Neural cell (in vitro differentiated cells): ENCODE measurements around the gene IMMP2L. TPM values are rescaled to one million over a fixed set of nuclear protein-coding genes. Genes with fewer than 3 reads are reported as not detected.
"Not testable (repeated sequence)": the region's sequence is repeated elsewhere in the genome, so short reads cannot be mapped to it uniquely, and the experiment has no call there.

Experiments
- H2AFZ ChIP-seq: fragments of 200-600, 300-800 bp; sonication (generic), shearing (Covaris generic); 2 replicates; pipeline ENCODE4 v1.6.0; 2014; ENCODE audit warnings: low read depth, mild to moderate bottlenecking, antibody characterized with exemption, low read length, moderate library complexity
- H3F3A ChIP-seq: fragments of 200-600 bp; shearing (Covaris generic); 2 replicates; pipeline ENCODE4 v1.6.1; 2016; ENCODE audit warnings: mild to moderate bottlenecking, moderate library complexity, mixed read lengths, antibody characterized with exemption, low read length; ENCODE audit not compliant: insufficient read depth, poor library complexity, severe bottlenecking
- H3K27ac ChIP-seq: fragments of 200-600, 300-800 bp; sonication (generic), shearing (Covaris generic); 2 replicates; pipeline ENCODE4 v1.5.1; 2014; ENCODE audit warnings: mild to moderate bottlenecking, low read length, moderate library complexity
- H3K27me3 ChIP-seq: fragments of 300-800, 200-600 bp; sonication (generic), shearing (Covaris generic); 2 replicates; pipeline ENCODE4 v1.6.0; 2014; ENCODE audit warnings: mild to moderate bottlenecking, low read depth, low read length, moderate library complexity; ENCODE audit not compliant: insufficient read depth
- H3K36me3 ChIP-seq: fragments of 300-800, 200-600 bp; sonication (generic), shearing (Covaris generic); 2 replicates; pipeline ENCODE4 v1.5.1; 2014; ENCODE audit warnings: mild to moderate bottlenecking, antibody characterized with exemption, low read length, moderate library complexity; ENCODE audit not compliant: insufficient read depth
- H3K4me2 ChIP-seq: fragments of 300-800, 200-600 bp; sonication (generic), shearing (Covaris generic); 2 replicates; pipeline ENCODE4 v1.6.0; 2014; ENCODE audit warnings: mild to moderate bottlenecking, low read length
- H3K4me3 ChIP-seq: fragments of 300-800, 200-600 bp; sonication (generic), shearing (Covaris generic); 2 replicates; pipeline ENCODE4 v1.5.1; 2014; ENCODE audit warnings: mild to moderate bottlenecking, low read length, moderate library complexity
- H3K79me2 ChIP-seq: fragments of 200-600 bp; shearing (Covaris generic); replicated peaks from 2 replicates; pipeline ENCODE4 v1.6.0; 2014; ENCODE audit warnings: mild to moderate bottlenecking, low read length, moderate library complexity; ENCODE audit not compliant: insufficient read depth
- H3K9ac ChIP-seq: fragments of 300-800, 200-600 bp; sonication (generic), shearing (Covaris generic); 2 replicates; pipeline ENCODE4 v1.6.1; 2016; ENCODE audit warnings: mild to moderate bottlenecking, low read length, mixed read lengths
- H3K9me2 ChIP-seq: fragments of 200-600 bp; shearing (Covaris generic); 2 replicates; pipeline ENCODE4 v1.6.1; 2016; ENCODE audit warnings: mild to moderate bottlenecking, low read length, mixed read lengths; ENCODE audit not compliant: insufficient read depth
- H3K9me3 ChIP-seq: fragments of 200-600, 300-800 bp; sonication (generic), shearing (Covaris generic); 2 replicates; pipeline ENCODE4 v1.6.1; 2016; ENCODE audit warnings: mild to moderate bottlenecking, mixed run types, low read length, moderate library complexity, mixed read lengths
- H4K20me1 ChIP-seq: fragments of 200-600 bp; shearing (Covaris generic); 2 replicates; pipeline ENCODE4 v1.6.1; 2016; ENCODE audit warnings: mild to moderate bottlenecking, mixed run types; ENCODE audit not compliant: insufficient read depth
- EP300 ChIP-seq: fragments of 450-650 bp; conservative IDR thresholded peaks from 2 replicates; pipeline ENCODE4 v1.6.1; 2014; ENCODE audit warnings: antibody characterized with exemption, mild to moderate bottlenecking, moderate library complexity; ENCODE audit not compliant: poor library complexity, severe bottlenecking
- EZH2 ChIP-seq: fragments of 200-600, 300-800 bp; shearing (Covaris generic), sonication (generic); IDR thresholded peaks from 2 replicates; pipeline ENCODE4 v1.6.1; 2014; ENCODE audit warnings: antibody characterized with exemption, low read length, borderline replicate concordance, mild to moderate bottlenecking; ENCODE audit not compliant: insufficient read depth, poor library complexity, severe bottlenecking
- MXI1 ChIP-seq: fragments of 450-650 bp; conservative IDR thresholded peaks from 2 replicates; pipeline ENCODE4 v1.6.1; 2014; ENCODE audit warnings: antibody characterized with exemption, mild to moderate bottlenecking; ENCODE audit not compliant: poor library complexity, severe bottlenecking
- POLR2AphosphoS5 ChIP-seq: IDR thresholded peaks from 2 replicates; pipeline ENCODE4 v1.6.1; 2012
- RAD21 ChIP-seq: fragments of 450-650 bp; conservative IDR thresholded peaks from 2 replicates; pipeline ENCODE4 v1.6.1; 2014; ENCODE audit warnings: antibody characterized with exemption, mild to moderate bottlenecking, moderate library complexity
- SMC3 ChIP-seq: fragments of 450-650 bp; conservative IDR thresholded peaks from 2 replicates; pipeline ENCODE4 v1.6.1; 2014; ENCODE audit warnings: antibody characterized with exemption, mild to moderate bottlenecking, moderate library complexity; ENCODE audit not compliant: poor library complexity
- TAF1 ChIP-seq: IDR thresholded peaks from 2 replicates; pipeline ENCODE4 v1.6.1; 2012; ENCODE audit warnings: low read depth
- polyA plus RNA-seq: library from polyadenylated mRNA; depleted of rRNA; stranded (reverse); fragments of >200 nt; gene quantifications from 2 replicates; pipeline ENCODE4 v1.2.3, GENCODE V29; 2014
- TF ChIP-seq, protein P1 (sequence below): fragments of 450-650 bp; IDR thresholded peaks from 2 replicates; pipeline ENCODE4 v1.5.1; 2014; ENCODE audit warnings: antibody characterized with exemption, mild to moderate bottlenecking, moderate library complexity; ENCODE audit not compliant: poor library complexity, severe bottlenecking
- TF ChIP-seq, protein P2 (sequence below): IDR thresholded peaks from 2 replicates; pipeline ENCODE4 v1.6.1; 2012; ENCODE audit warnings: borderline replicate concordance

Gene IMMP2L
- polyA plus RNA-seq, 1 donor from 2014 or later = 9.7 TPM

DNA sequence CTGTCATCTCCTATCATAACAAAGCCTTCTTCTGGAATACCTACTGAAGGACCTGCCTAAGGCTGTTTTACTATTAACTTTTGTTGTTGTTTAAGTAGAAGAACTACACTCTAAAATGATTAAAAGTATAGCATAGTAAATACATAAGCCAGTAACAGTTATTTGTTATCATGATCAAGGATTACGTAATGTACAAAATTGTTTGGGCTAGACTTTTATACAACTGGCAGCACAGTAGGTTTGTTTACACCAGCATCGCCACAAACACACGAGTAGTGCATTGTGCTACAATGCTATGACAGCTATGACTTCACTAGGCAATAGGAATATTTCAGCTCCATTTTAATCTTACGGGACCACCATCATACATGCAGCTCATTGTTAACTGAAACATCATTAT, 302.3 kb downstream of the IMMP2L start (continued):
- TF ChIP-seq RAD21 = no peak
- TF ChIP-seq MXI1 = no peak

DNA sequence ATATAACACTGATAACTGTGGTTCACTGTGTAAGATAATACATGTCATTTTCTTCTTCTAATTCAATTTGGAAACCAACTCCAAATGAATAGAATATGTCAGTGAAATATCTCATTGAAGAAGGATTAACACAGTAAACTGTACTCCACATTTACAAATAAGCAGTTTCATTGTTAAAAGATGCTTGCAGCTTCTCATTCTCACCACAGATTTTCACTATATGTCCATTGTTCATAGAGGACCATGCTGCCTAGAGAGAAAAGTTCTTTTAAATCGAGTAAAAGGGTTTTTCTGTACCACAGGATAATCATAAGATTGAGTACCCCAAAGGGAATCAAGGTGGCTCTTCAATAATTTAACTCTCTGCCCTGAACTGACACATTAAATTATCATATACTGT, 305.9 kb downstream of the IMMP2L start:
- Histone ChIP-seq H4K20me1 (no peaks in the 10 kb centered on the region), H2AFZ (no peak overlapping the region), H3K9me2 (no peaks in the 10 kb centered on the region), H3K36me3 (no peaks in the 10 kb centered on the region), H3K9me3 (no peaks in the 10 kb centered on the region), H3K4me2 (no peak overlapping the region), H3F3A (no peaks in the 10 kb centered on the region), H3K79me2 (no peaks in the 10 kb centered on the region), H3K27ac (no peak overlapping the region), H3K4me3 (no peak overlapping the region), H3K9ac (no peak overlapping the region), H3K27me3 (no peaks in the 10 kb centered on the region)
- TF ChIP-seq, protein P1, sequence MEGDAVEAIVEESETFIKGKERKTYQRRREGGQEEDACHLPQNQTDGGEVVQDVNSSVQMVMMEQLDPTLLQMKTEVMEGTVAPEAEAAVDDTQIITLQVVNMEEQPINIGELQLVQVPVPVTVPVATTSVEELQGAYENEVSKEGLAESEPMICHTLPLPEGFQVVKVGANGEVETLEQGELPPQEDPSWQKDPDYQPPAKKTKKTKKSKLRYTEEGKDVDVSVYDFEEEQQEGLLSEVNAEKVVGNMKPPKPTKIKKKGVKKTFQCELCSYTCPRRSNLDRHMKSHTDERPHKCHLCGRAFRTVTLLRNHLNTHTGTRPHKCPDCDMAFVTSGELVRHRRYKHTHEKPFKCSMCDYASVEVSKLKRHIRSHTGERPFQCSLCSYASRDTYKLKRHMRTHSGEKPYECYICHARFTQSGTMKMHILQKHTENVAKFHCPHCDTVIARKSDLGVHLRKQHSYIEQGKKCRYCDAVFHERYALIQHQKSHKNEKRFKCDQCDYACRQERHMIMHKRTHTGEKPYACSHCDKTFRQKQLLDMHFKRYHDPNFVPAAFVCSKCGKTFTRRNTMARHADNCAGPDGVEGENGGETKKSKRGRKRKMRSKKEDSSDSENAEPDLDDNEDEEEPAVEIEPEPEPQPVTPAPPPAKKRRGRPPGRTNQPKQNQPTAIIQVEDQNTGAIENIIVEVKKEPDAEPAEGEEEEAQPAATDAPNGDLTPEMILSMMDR = no peak
- TF ChIP-seq SMC3 (no peak), POLR2AphosphoS5 (no peak), MXI1 (no peak), TAF1 (no peak), EZH2 (no peak), RAD21 (no peak), EP300 (no peak)
- TF ChIP-seq, protein P2, sequence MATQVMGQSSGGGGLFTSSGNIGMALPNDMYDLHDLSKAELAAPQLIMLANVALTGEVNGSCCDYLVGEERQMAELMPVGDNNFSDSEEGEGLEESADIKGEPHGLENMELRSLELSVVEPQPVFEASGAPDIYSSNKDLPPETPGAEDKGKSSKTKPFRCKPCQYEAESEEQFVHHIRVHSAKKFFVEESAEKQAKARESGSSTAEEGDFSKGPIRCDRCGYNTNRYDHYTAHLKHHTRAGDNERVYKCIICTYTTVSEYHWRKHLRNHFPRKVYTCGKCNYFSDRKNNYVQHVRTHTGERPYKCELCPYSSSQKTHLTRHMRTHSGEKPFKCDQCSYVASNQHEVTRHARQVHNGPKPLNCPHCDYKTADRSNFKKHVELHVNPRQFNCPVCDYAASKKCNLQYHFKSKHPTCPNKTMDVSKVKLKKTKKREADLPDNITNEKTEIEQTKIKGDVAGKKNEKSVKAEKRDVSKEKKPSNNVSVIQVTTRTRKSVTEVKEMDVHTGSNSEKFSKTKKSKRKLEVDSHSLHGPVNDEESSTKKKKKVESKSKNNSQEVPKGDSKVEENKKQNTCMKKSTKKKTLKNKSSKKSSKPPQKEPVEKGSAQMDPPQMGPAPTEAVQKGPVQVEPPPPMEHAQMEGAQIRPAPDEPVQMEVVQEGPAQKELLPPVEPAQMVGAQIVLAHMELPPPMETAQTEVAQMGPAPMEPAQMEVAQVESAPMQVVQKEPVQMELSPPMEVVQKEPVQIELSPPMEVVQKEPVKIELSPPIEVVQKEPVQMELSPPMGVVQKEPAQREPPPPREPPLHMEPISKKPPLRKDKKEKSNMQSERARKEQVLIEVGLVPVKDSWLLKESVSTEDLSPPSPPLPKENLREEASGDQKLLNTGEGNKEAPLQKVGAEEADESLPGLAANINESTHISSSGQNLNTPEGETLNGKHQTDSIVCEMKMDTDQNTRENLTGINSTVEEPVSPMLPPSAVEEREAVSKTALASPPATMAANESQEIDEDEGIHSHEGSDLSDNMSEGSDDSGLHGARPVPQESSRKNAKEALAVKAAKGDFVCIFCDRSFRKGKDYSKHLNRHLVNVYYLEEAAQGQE = no peak

DNA sequence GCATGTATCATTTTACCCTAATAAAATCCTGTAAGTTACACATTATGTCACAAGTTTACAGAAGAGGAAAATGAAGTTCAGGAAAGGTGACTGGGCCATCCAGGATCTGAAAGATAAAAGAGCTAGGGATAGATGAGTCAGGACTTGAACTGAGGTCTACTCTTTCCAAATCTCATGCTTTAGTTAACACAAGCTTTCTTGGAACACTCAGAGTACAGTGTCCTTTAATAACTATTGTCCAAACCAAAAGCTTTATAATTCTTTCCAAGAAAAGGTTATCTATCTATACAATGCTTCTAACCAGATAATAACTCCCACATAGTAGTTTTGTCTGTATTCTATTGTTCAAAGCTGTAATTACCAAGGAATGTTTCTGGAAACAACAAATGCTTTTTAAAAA, 306.7 kb downstream of the IMMP2L start:
- no peak for TF ChIP-seq EZH2
- TF ChIP-seq, protein P1 = no peak
- no peak for TF ChIP-seq SMC3
- no peak for TF ChIP-seq RAD21
- TF ChIP-seq POLR2AphosphoS5 = no peak
- no peak for TF ChIP-seq TAF1
- TF ChIP-seq, protein P2 = no peak
- no peak for TF ChIP-seq EP300
- TF ChIP-seq MXI1 = no peak
- Histone ChIP-seq H3K9ac (no peak overlapping the region), H3K4me2 (no peak overlapping the region), H3K4me3 (no peak overlapping the region), H2AFZ (no peak overlapping the region), H3K79me2 (no peaks in the 10 kb centered on the region), H3F3A (no peaks in the 10 kb centered on the region), H3K36me3 (no peaks in the 10 kb centered on the region), H3K27ac (no peak overlapping the region), H3K9me2 (no peaks in the 10 kb centered on the region), H3K9me3 (no peaks in the 10 kb centered on the region), H4K20me1 (no peaks in the 10 kb centered on the region), H3K27me3 (no peaks in the 10 kb centered on the region)

DNA sequence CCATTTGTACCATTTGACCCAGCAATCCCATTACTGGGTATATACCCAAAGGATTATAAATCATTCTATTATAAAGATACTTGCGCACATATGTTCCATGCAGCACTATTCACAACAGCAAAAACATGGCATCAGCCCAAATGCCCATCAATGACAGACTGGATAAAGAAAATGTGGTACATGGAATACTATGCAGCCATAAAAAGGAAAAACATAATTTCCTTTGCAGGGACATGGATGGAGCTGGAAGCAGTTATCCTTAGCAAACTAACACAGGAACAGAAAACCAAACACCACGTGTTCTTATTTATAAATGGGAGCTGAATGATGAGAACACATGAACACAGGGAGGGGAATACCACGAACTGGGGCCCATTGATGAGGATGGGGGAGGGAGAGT, 310.9 kb downstream of the IMMP2L start:
- H2AFZ ChIP-seq, H4K20me1 ChIP-seq, H3K9ac ChIP-seq, H3K79me2 ChIP-seq, H3K4me3 ChIP-seq, H3K36me3 ChIP-seq, H3F3A ChIP-seq, H3K9me3 ChIP-seq, H3K27ac ChIP-seq, H3K27me3 ChIP-seq, H3K9me2 ChIP-seq, H3K4me2 ChIP-seq: not testable (repeated sequence)
